Activated gamma-delta T cell (primary cell): ENCODE data around the gene SLC39A11.
"Not testable (repeated sequence)": the region's sequence is repeated elsewhere in the genome, so short reads cannot be mapped to it uniquely, and the experiment has no call there.

Source experiments
- DNase-seq: peaks from one replicate; lab custom pipeline; 2025; lab: John Stamatoyannopoulos, UW

The SLC39A11 gene

GRCh38 chr17:73007407-73007806 is 85.1 kb downstream of the SLC39A11 start:
- no peak for DNase-seq

GRCh38 chr17:73005360-73005759 is 87.1 kb downstream of the SLC39A11 start:
- DNase-seq: no peak

- DNase-seq: no peak
These were observed 89.0 kb downstream of the SLC39A11 start for GRCh38 chr17:73003487-73003886.

- DNase-seq: no peak
These were observed 91.7 kb downstream of the SLC39A11 start for GRCh38 chr17:73000832-73001231.

GRCh38 chr17:72999474-72999873 is 93.0 kb downstream of the SLC39A11 start:
- DNase-seq: not testable (repeated sequence)

- no peak for DNase-seq
These were observed 94.1 kb downstream of the SLC39A11 start for GRCh38 chr17:72998343-72998742.

GRCh38 chr17:72997559-72997958 is 94.9 kb downstream of the SLC39A11 start:
- DNase-seq: no peak

- DNase-seq: no peak
These were observed 95.7 kb downstream of the SLC39A11 start for GRCh38 chr17:72996791-72997190.

- no peak for DNase-seq
These were observed 97.4 kb downstream of the SLC39A11 start for GRCh38 chr17:72995008-72995656.

- DNase-seq: not testable (repeated sequence)
These were observed 99.6 kb downstream of the SLC39A11 start for GRCh38 chr17:72992783-72993467.

- DNase-seq: no peak
These were observed 100.8 kb downstream of the SLC39A11 start for GRCh38 chr17:72991651-72992050.

- no peak for DNase-seq
These were observed 103.3 kb downstream of the SLC39A11 start for GRCh38 chr17:72989074-72989610.

GRCh38 chr17:72988451-72988850 is 104.0 kb downstream of the SLC39A11 start:
- no peak for DNase-seq

- no peak for DNase-seq
These were observed 105.3 kb downstream of the SLC39A11 start for GRCh38 chr17:72987166-72987565.

GRCh38 chr17:72985882-72986720 is 106.4 kb downstream of the SLC39A11 start:
- no peak for DNase-seq

GRCh38 chr17:72984926-72985325 is 107.6 kb downstream of the SLC39A11 start:
- DNase-seq: no peak

- no peak for DNase-seq
These were observed 108.2 kb downstream of the SLC39A11 start for GRCh38 chr17:72984145-72984925.

- no peak for DNase-seq
These were observed 109.8 kb downstream of the SLC39A11 start for GRCh38 chr17:72982680-72983079.

GRCh38 chr17:72978593-72979218 is 113.8 kb downstream of the SLC39A11 start:
- DNase-seq: no peak

- DNase-seq: no peak
These were observed 114.6 kb downstream of the SLC39A11 start for GRCh38 chr17:72977771-72978417.
